Activated naive CD4-positive, alpha-beta T cell treated with Interleukin-2 at 50 U/mL for 16 hours (primary cell): Measurements from ENCODE around the gene EMX1.

Experiments used
- DNase-seq: peaks from one replicate; pipeline ENCODE4 v3.0.0-alpha.2; 2020

EMX1 gene

GRCh38 chr2:72945450-72946019 lies 28.2 kb downstream of the EMX1 start:
- no peak for DNase-seq

GRCh38 chr2:72946466-72946865 lies 29.1 kb downstream of the EMX1 start:
- DNase-seq = no peak

- no peak for DNase-seq
Observed at GRCh38 chr2:72947952-72948830, 30.9 kb downstream of the EMX1 start.

- DNase-seq = no peak
Observed at GRCh38 chr2:72949045-72949444, 31.7 kb downstream of the EMX1 start.

GRCh38 chr2:72949642-72950041 lies 32.3 kb downstream of the EMX1 start:
- DNase-seq = no peak

- DNase-seq = no peak
Observed at GRCh38 chr2:72950558-72951255, 33.4 kb downstream of the EMX1 start.

GRCh38 chr2:72951303-72952095 lies 34.2 kb downstream of the EMX1 start:
- no peak for DNase-seq

GRCh38 chr2:72952110-72952823 lies 34.9 kb downstream of the EMX1 start:
- DNase-seq = no peak

- DNase-seq = no peak
Observed at GRCh38 chr2:72952961-72953360, 35.6 kb downstream of the EMX1 start.

- no peak for DNase-seq
Observed at GRCh38 chr2:72953528-72953927, 36.2 kb downstream of the EMX1 start.

- peak; percentile 11 for DNase-seq
Observed at GRCh38 chr2:72953976-72954375, 36.7 kb downstream of the EMX1 start.

- no peak for DNase-seq
Observed at GRCh38 chr2:72954376-72955227, 37.3 kb downstream of the EMX1 start.

GRCh38 chr2:72955228-72956049 lies 38.1 kb downstream of the EMX1 start:
- DNase-seq = no peak

GRCh38 chr2:72956050-72956395 lies 38.7 kb downstream of the EMX1 start:
- no peak for DNase-seq

- DNase-seq = no peak
Observed at GRCh38 chr2:72956936-72957335, 39.6 kb downstream of the EMX1 start.

- no peak for DNase-seq
Observed at GRCh38 chr2:72958542-72959385, 41.4 kb downstream of the EMX1 start.

- no peak for DNase-seq
Observed at GRCh38 chr2:72959554-72959953, 42.2 kb downstream of the EMX1 start.

- DNase-seq = no peak
Observed at GRCh38 chr2:72959995-72960981, 43.0 kb downstream of the EMX1 start.
